RWPE1 (cell line): ENCODE measurements around the gene SSBP2.

Experiments used
- CTCF ChIA-PET: fragments of 350-600 bp; sonication (Branson Sonifier 250); formaldehyde crosslinking; extraction: SDS; loops from one replicate; lab custom pipeline; 2021; lab: Yijun Ruan, JAX
- POLR2A ChIA-PET: fragments of 400-600 bp; formaldehyde crosslinking; extraction: SDS; loops from one replicate; lab custom pipeline; 2020; ENCODE audit warnings: antibody characterized with exemption; ENCODE audit not compliant: low non-redundant PET; lab: Yijun Ruan, JAX
- DNase-seq: peaks from one replicate; pipeline ENCODE4 v3.0.0; 2012; ENCODE audit warnings: low spot score
- H3K27ac ChIP-seq: fragments of 450-650 bp; 2 replicates; pipeline ENCODE4 v1.5.1; 2017
- CTCF ChIP-seq: fragments of 450-650 bp; conservative IDR thresholded peaks from 2 replicates; pipeline ENCODE4 v1.5.1; 2017; ENCODE audit warnings: low read depth, mild to moderate bottlenecking

The SSBP2 gene

GRCh38 chr5:81555865-81556264, 195.0 kb downstream of the SSBP2 start:
- TF ChIP-seq CTCF, result no peak
- POLR2A ChIA-PET, result no interaction called here
- DNase-seq, result no peak
- H3K27ac ChIP-seq, result no peak overlapping the region
- CTCF ChIA-PET, result no interaction called here

- ChIA-PET POLR2A (no interaction called here), CTCF (no interaction called here)
- no peak overlapping the region for H3K27ac ChIP-seq
- no peak for DNase-seq
- no peak for TF ChIP-seq CTCF
Measured at GRCh38 chr5:81554647-81555046, 196.2 kb downstream of the SSBP2 start.

GRCh38 chr5:81553567-81554212, 197.2 kb downstream of the SSBP2 start:
- DNase-seq, result no peak
- H3K27ac ChIP-seq, result no peak overlapping the region
- ChIA-PET CTCF (no interaction called here), POLR2A (no interaction called here)
- no peak for TF ChIP-seq CTCF

GRCh38 chr5:81552852-81553566, 197.9 kb downstream of the SSBP2 start:
- TF ChIP-seq CTCF, result no peak
- DNase-seq, result no peak
- CTCF ChIA-PET, result no interaction called here
- POLR2A ChIA-PET, result no interaction called here
- H3K27ac ChIP-seq, result no peak overlapping the region

GRCh38 chr5:81549123-81549522, 201.8 kb downstream of the SSBP2 start:
- POLR2A ChIA-PET, result no interaction called here
- CTCF ChIA-PET, result no interaction called here
- no peak for TF ChIP-seq CTCF
- DNase-seq, result no peak
- H3K27ac ChIP-seq, result no peak overlapping the region

GRCh38 chr5:81547001-81547400, 203.9 kb downstream of the SSBP2 start:
- H3K27ac ChIP-seq, result no peak overlapping the region
- POLR2A ChIA-PET, result no interaction called here
- DNase-seq, result no peak
- TF ChIP-seq CTCF, result no peak
- CTCF ChIA-PET, result no interaction called here
